IMR-90 (cell line): Measurements from ENCODE around the gene ECE2. TPM values are rescaled to one million over a fixed set of nuclear protein-coding genes. Genes with fewer than 3 reads are reported as not detected.

Experiments
- ATAC-seq: fragments of 200-7000 bp; cut with Tn5 transposase; 2 replicates; pipeline ENCODE4 v1.9.1; 2020; ENCODE audit warnings: low read depth, mild to moderate bottlenecking, moderate library complexity
- BruUV-seq: library from RNA; stranded (reverse); fragments of 400-500 nt; replicated peaks from 2 replicates; lab custom pipeline; 2021; lab: Mats Ljungman, UMichigan
- CTCF ChIA-PET: fragments of 300-600 bp; formaldehyde crosslinking; extraction: SDS; loops from one replicate; lab custom pipeline; 2021; ENCODE audit warnings: antibody characterized with exemption; lab: Yijun Ruan, JAX
- POLR2A ChIA-PET: fragments of 300-600 bp; sonication (Branson Sonifier 250); formaldehyde crosslinking; loops from one replicate; lab custom pipeline; 2022; ENCODE audit warnings: antibody characterized with exemption; ENCODE audit not compliant: unreplicated experiment; lab: Charles Lee
- DNase-seq: peaks from one replicate; pipeline ENCODE4 v3.0.0; 2013
- H2AFZ ChIP-seq: replicated peaks from 2 replicates; pipeline ENCODE3; 2013; ENCODE audit warnings: low read length, mild to moderate bottlenecking; ENCODE audit not compliant: poor library complexity
- H2AK5ac ChIP-seq: 2 replicates; pipeline ENCODE4 v1.6.1; 2013; ENCODE audit warnings: low read depth, low read length, inconsistent platforms
- H2AK9ac ChIP-seq: replicated peaks from 2 replicates; pipeline ENCODE3; 2013; ENCODE audit warnings: mild to moderate bottlenecking, low read depth, low read length, moderate library complexity; ENCODE audit not compliant: poor library complexity
- H2BK120ac ChIP-seq: 2 replicates; pipeline ENCODE4 v1.6.1; 2013; ENCODE audit warnings: low read depth, low read length, inconsistent platforms
- H2BK15ac ChIP-seq: 3 replicates; pipeline ENCODE4 v1.6.1; 2013; ENCODE audit warnings: low read depth, low read length, inconsistent platforms
- H2BK20ac ChIP-seq: 2 replicates; pipeline ENCODE4 v1.6.1; 2013; ENCODE audit warnings: low read depth, mild to moderate bottlenecking, inconsistent platforms, low read length, moderate library complexity
- H2BK5ac ChIP-seq: 2 replicates; pipeline ENCODE4 v1.6.1; 2013; ENCODE audit warnings: mild to moderate bottlenecking, low read depth, low read length, inconsistent platforms; ENCODE audit not compliant: poor library complexity, severe bottlenecking
- H3K14ac ChIP-seq: replicated peaks from 2 replicates; pipeline ENCODE4 v1.6.1; 2013; ENCODE audit warnings: low read depth, low read length, inconsistent platforms
- H3K18ac ChIP-seq: 2 replicates; pipeline ENCODE4 v1.6.1; 2013; ENCODE audit warnings: low read depth, low read length, control low read depth
- H3K23ac ChIP-seq: 2 replicates; pipeline ENCODE4 v1.6.1; 2013; ENCODE audit warnings: low read depth, low read length, inconsistent platforms
- H3K27ac ChIP-seq: 2 replicates; pipeline ENCODE4 v1.5.1; 2013; ENCODE audit warnings: mild to moderate bottlenecking, control low read depth, low read length; ENCODE audit not compliant: insufficient read depth
- H3K27me3 ChIP-seq: 2 replicates; pipeline ENCODE4 v1.6.1; 2013; ENCODE audit warnings: low read length; ENCODE audit not compliant: control insufficient read depth, insufficient read depth
- H3K36me3 ChIP-seq: 2 replicates; pipeline ENCODE4 v1.6.1; 2013; ENCODE audit warnings: low read length, mixed read lengths; ENCODE audit not compliant: control insufficient read depth, insufficient read depth
- H3K4ac ChIP-seq: 2 replicates; pipeline ENCODE4 v1.6.1; 2013; ENCODE audit warnings: low read depth, low read length, inconsistent platforms
- H3K4me1 ChIP-seq: 2 replicates; pipeline ENCODE4 v1.6.1; 2013; ENCODE audit warnings: low read length, mixed read lengths; ENCODE audit not compliant: control insufficient read depth, insufficient read depth
- H3K4me2 ChIP-seq: 2 replicates; pipeline ENCODE4 v1.6.1; 2013; ENCODE audit warnings: low read depth, mild to moderate bottlenecking, control low read depth, low read length, moderate library complexity
- H3K4me3 ChIP-seq: 2 replicates; pipeline ENCODE4 v1.5.1; 2013; ENCODE audit warnings: low read depth, mild to moderate bottlenecking, control low read depth, low read length, moderate library complexity; ENCODE audit not compliant: insufficient read depth
- H3K56ac ChIP-seq: 2 replicates; pipeline ENCODE4 v1.6.1; 2013; ENCODE audit warnings: low read length, inconsistent platforms; ENCODE audit not compliant: insufficient read depth; ENCODE audit errors: extremely low read depth
- H3K79me1 ChIP-seq, 2 experiments: 2 replicates each; pipeline ENCODE4 v1.6.1; 2013; ENCODE audit warnings: low read length in 2 of 2, inconsistent platforms in 1 of 2, low read depth in 1 of 2
- H3K9ac ChIP-seq: 2 replicates; pipeline ENCODE4 v1.6.1; 2013; ENCODE audit warnings: low read depth, low read length, control low read depth
- H3K9me1 ChIP-seq: 2 replicates; pipeline ENCODE4 v1.6.1; 2013; ENCODE audit warnings: low read length, inconsistent platforms; ENCODE audit not compliant: insufficient read depth
- H3K9me3 ChIP-seq: 2 replicates; pipeline ENCODE4 v1.6.1; 2013; ENCODE audit warnings: low read length; ENCODE audit not compliant: control insufficient read depth, insufficient read depth
- H4K20me1 ChIP-seq: 2 replicates; pipeline ENCODE4 v1.6.1; 2013; ENCODE audit warnings: low read length, inconsistent platforms; ENCODE audit not compliant: insufficient read depth
- H4K5ac ChIP-seq: 2 replicates; pipeline ENCODE4 v1.6.1; 2013; ENCODE audit warnings: mild to moderate bottlenecking, low read depth, low read length, control low read depth
- H4K8ac ChIP-seq, 2 experiments: 2 replicates each; pipeline ENCODE4 v1.6.1; 2013; ENCODE audit warnings: low read depth in 2 of 2, low read length in 2 of 2, control low read depth in 1 of 2, inconsistent platforms in 1 of 2
- H4K91ac ChIP-seq: 2 replicates; pipeline ENCODE4 v1.6.1; 2013; ENCODE audit warnings: low read depth, low read length, inconsistent platforms; ENCODE audit not compliant: insufficient read depth
- BHLHE40 ChIP-seq: fragments of 150-350 bp; IDR thresholded peaks from 2 replicates; pipeline ENCODE4 v1.6.1; 2016; ENCODE audit warnings: mild to moderate bottlenecking, low read depth, low read length
- CEBPB ChIP-seq: IDR thresholded peaks from 2 replicates; pipeline ENCODE4 v1.6.1; 2012; ENCODE audit warnings: low read depth, low read length, improper control_type of control experiment
- CHD1 ChIP-seq: IDR thresholded peaks from 2 replicates; pipeline ENCODE4 v1.6.1; 2012; ENCODE audit warnings: low read depth, low read length, improper control_type of control experiment
- FOS ChIP-seq: fragments of 150-350 bp; IDR thresholded peaks from 2 replicates; pipeline ENCODE4 v1.6.1; 2016; ENCODE audit warnings: low read depth, low read length
- MAFK ChIP-seq: IDR thresholded peaks from 2 replicates; pipeline ENCODE4 v1.6.1; 2012; ENCODE audit warnings: low read depth, low read length, improper control_type of control experiment
- MAZ ChIP-seq: IDR thresholded peaks from 2 replicates; pipeline ENCODE4 v1.6.1; 2012; ENCODE audit warnings: low read depth, mild to moderate bottlenecking, low read length, improper control_type of control experiment, moderate library complexity, borderline replicate concordance
- MXI1 ChIP-seq: IDR thresholded peaks from 2 replicates; pipeline ENCODE4 v1.6.1; 2012; ENCODE audit warnings: low read depth, mild to moderate bottlenecking, low read length, moderate library complexity, borderline replicate concordance
- NFE2L2 ChIP-seq: fragments of 150-350 bp; IDR thresholded peaks from 2 replicates; pipeline ENCODE4 v1.6.1; 2016; ENCODE audit warnings: low read depth, mild to moderate bottlenecking, low read length
- POLR2A ChIP-seq: IDR thresholded peaks from 2 replicates; pipeline ENCODE4 v1.6.1; 2012; ENCODE audit warnings: mild to moderate bottlenecking, low read depth, low read length
- RAD21 ChIP-seq: IDR thresholded peaks from 2 replicates; pipeline ENCODE4 v1.6.1; 2012; ENCODE audit warnings: low read length, improper control_type of control experiment
- RCOR1 ChIP-seq: IDR thresholded peaks from 2 replicates; pipeline ENCODE4 v1.6.1; 2012; ENCODE audit warnings: mild to moderate bottlenecking, low read length, improper control_type of control experiment; ENCODE audit not compliant: insufficient replicate concordance
- RFX5 ChIP-seq: IDR thresholded peaks from 2 replicates; pipeline ENCODE4 v1.8.0; 2012; ENCODE audit warnings: low read depth, mild to moderate bottlenecking, low read length, moderate library complexity
- SMC3 ChIP-seq: fragments of 150-350 bp; IDR thresholded peaks from 2 replicates; pipeline ENCODE4 v1.6.1; 2016; ENCODE audit warnings: low read depth, mild to moderate bottlenecking, antibody characterized with exemption, low read length, moderate library complexity
- WGBS, 2 experiments: methylation state at CpG; one replicate each; pipeline versions ENCODE4 v1.1.5 to v1.1.7; 2013; ENCODE audit warnings: missing lambda C conversion rate in 2 of 2; ENCODE audit not compliant: insufficient read length in 1 of 2; ENCODE audit errors: extremely low coverage in 2 of 2; 5-methylcytosine and 5-hydroxymethylcytosine counted together
- dilution Hi-C: fragments of 300-500 bp; cut with HindIII; formaldehyde crosslinking; loops from one replicate; pipeline ENCODE4 v1.14.3; 2018; ENCODE audit warnings: low sequenced_read_pairs; ENCODE audit not compliant: unreplicated experiment
- in situ Hi-C: fragments of 300-500 bp; cut with MboI; formaldehyde crosslinking; loops from 3 replicates; pipeline ENCODE4 v1.14.3; 2019; ENCODE audit warnings: low sequenced_read_pairs, inconsistent platforms, mixed read lengths
- intact Hi-C: fragments of 100-400 bp; cut with micrococcal nuclease; formaldehyde crosslinking; loops from 2 replicates; pipeline ENCODE4 v1.10.0; 2022
- polyA plus RNA-seq, 3 experiments: library from polyadenylated mRNA; depleted of rRNA; stranded (reverse); fragments of >200 nt; gene quantifications; 2 replicates each; pipeline ENCODE4 v1.2.3, GENCODE V29; 2012; ENCODE audit warnings: low replicate concordance in 1 of 3
- total RNA-seq: library from RNA; depleted of rRNA; stranded (reverse); fragments of >200 nt; gene quantifications from 2 replicates; pipeline ENCODE4 v1.2.3, GENCODE V29; 2012
- TF ChIP-seq, protein P1 (sequence below): fragments of 150-350 bp; IDR thresholded peaks from 2 replicates; pipeline ENCODE4 v1.6.1; 2017; ENCODE audit warnings: mild to moderate bottlenecking, antibody characterized with exemption, low read length, low read depth

Gene ECE2
- total and polyA plus RNA-seq, 2 of the 4 experiments (the other 2 are of a cell fraction) = not detected

DNA sequence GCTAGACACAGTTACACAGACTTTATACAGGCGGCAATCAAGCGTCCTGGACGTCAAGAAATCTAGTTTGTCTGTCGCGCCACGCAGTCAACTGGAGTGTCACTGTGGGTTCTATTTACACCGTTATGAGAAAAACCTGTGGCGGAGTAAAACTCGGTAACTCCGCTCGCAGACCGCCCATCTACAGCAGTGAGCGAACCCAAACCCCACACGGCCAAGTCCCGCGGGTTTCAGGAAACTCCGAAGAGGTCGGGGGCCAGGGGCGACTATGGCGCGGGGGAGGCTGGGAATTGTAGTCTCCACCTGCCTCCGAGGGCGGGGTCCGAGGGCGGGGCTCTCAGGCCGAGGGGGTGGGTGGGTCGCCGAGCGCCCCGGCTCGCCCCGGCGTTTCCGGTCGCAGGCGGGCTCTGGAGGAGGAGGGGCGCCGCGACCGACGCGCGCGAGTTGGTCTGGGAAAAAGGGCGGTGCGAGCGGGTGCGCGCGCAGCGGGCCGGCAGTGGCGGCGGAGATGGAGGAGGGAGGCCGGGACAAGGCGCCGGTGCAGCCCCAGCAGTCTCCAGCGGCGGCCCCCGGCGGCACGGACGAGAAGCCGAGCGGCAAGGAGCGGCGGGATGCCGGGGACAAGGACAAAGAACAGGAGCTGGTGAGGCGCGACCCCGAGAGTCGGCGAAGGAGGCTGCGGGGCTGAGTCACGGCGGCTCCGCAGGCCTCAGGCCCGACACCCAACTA, 23.1 kb downstream of the ECE2 start, which contains the start of gene PSMD2:
PSMD2 (plus strand) TSS at position 483 of the 729 bp plus-strand sequence; CDS start at position 509, 26 bp downstream.
- H2BK5ac ChIP-seq = peak within 1 kb of the TSS; percentile 85
- H3K4me1 ChIP-seq = peaks cover 2% of the 10 kb centered on the region; the same call in 1 of the 2 replicates
- H3K4me3 ChIP-seq = peak within 1 kb of the TSS; percentile 96
- peak within 1 kb of the TSS; percentile 58 for H2AK5ac ChIP-seq
- DNase-seq = peak; percentile 93
- ChIA-PET CTCF (interaction anchor here (0.9 kb wide), 1 partner anchor 10 kb away, joined by 3 read pairs; no protein-coding TSS in a partner anchor), POLR2A (no interaction called here)
- peak within 1 kb of the TSS; percentile 93 for H3K9ac ChIP-seq
- H2BK120ac ChIP-seq = peak within 1 kb of the TSS; percentile 81
- dilution Hi-C loops = no loop called here
- H4K8ac ChIP-seq = peak within 1 kb of the TSS; percentile 94 to 100
- peaks cover 3% of the 10 kb centered on the region; the same call in 1 of the 2 replicates for H3K27me3 ChIP-seq
- H4K20me1 ChIP-seq = peaks cover 40% of the 10 kb centered on the region
- intact Hi-C loops = loop anchor here (1.0 kb wide), 1 partner anchor 15 kb away; the partner anchor contains the start of gene EIF4G1
- H4K5ac ChIP-seq = peak within 1 kb of the TSS; percentile 94
- BruUV-seq = no TSS peak
- H2BK15ac ChIP-seq = peak within 1 kb of the TSS; percentile 12; the same call in 1 of the 3 replicates
- peak within 1 kb of the TSS; percentile 97 for H4K91ac ChIP-seq
- ATAC-seq = peak; percentile 98
- WGBS, 2 experiments = 1% methylated on average over 16 of the region's 78 CpGs; no CpG with 5 or more reads in 1 of the 2 experiments
- peak within 1 kb of the TSS; percentile 98 for H2AK9ac ChIP-seq
- H3K79me1 ChIP-seq = peaks cover 25 to 44% of the 10 kb centered on the region in 2 experiments
- H3K9me3 ChIP-seq = no peaks in the 10 kb centered on the region
- peak within 1 kb of the TSS; percentile 99 for H2AFZ ChIP-seq
- in situ Hi-C loops = no loop called here
- H3K4ac ChIP-seq = peak within 1 kb of the TSS; percentile 97
- peak within 1 kb of the TSS; percentile 92 for H3K56ac ChIP-seq
- peak within 1 kb of the TSS; percentile 100 for H3K14ac ChIP-seq
- no peak for TF ChIP-seq BHLHE40
- TF ChIP-seq RFX5 = no peak
- TF ChIP-seq MXI1 = no peak
- TF ChIP-seq MAFK = no peak
- TF ChIP-seq RAD21 = no peak
- no peak for TF ChIP-seq CHD1
- TF ChIP-seq, protein P1, sequence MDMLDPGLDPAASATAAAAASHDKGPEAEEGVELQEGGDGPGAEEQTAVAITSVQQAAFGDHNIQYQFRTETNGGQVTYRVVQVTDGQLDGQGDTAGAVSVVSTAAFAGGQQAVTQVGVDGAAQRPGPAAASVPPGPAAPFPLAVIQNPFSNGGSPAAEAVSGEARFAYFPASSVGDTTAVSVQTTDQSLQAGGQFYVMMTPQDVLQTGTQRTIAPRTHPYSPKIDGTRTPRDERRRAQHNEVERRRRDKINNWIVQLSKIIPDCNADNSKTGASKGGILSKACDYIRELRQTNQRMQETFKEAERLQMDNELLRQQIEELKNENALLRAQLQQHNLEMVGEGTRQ = no peak; the same call in 1 of the 2 replicates
- peak; percentile 98 for TF ChIP-seq MAZ
- no peak for TF ChIP-seq FOS
- no peak for TF ChIP-seq SMC3
- TF ChIP-seq NFE2L2 = no peak
- no peak for TF ChIP-seq CEBPB
- no peak for TF ChIP-seq RCOR1
- TF ChIP-seq POLR2A = peak; percentile 71
- H3K18ac ChIP-seq = peak within 1 kb of the TSS; percentile 81
- H3K36me3 ChIP-seq = peaks cover 28% of the 10 kb centered on the region
- peak within 1 kb of the TSS; percentile 91 for H3K27ac ChIP-seq
- H2BK20ac ChIP-seq = 0 out of 2 replicates have a peak within 1 kb of the TSS, but pooled peaks have one; percentile 45
- H3K23ac ChIP-seq = peak within 1 kb of the TSS; percentile 99
- H3K4me2 ChIP-seq = peak within 1 kb of the TSS; percentile 95
- H3K9me1 ChIP-seq = no peaks in the 10 kb centered on the region; the same call in 1 of the 2 replicates
